Measurements from ENCODE around the gene RALGAPA1. TPM values are rescaled to one million over a fixed set of nuclear protein-coding genes. Genes with fewer than 3 reads are reported as not detected.

RALGAPA1 gene
- polyA plus RNA-seq, 1 of the 3 experiments (the other 2 are of a cell fraction), result 3.6 TPM

- TF ChIP-seq REST (IDR thresholded peaks at IDR 0.05; ENCODE audit: low read depth, low read length) (no peak), RCOR1 (IDR thresholded peaks at IDR 0.05; ENCODE audit: low read length) (no peak), NRF1 (IDR thresholded peaks at IDR 0.05; ENCODE audit: low read depth, low read length) (no peak)
Observed at GRCh38 chr14:35525695-35526094, 283.4 kb downstream of the RALGAPA1 start (continued).

- Histone ChIP-seq H3K9ac (no peak overlapping the region), H3K9me3 (no peaks in the 10 kb centered on the region), H3K4me3 (ENCODE audit: low read depth in 2 of 2, low read length in 1 of 2) (no peak overlapping the region), H4K20me1 (ENCODE audit: insufficient read depth) (no peaks in the 10 kb centered on the region), H3K36me3 (replicated peaks in 1 of 2; ENCODE audit: control insufficient read depth in 1 of 2, insufficient read depth in 2 of 2, low read length in 1 of 2) (no peaks in the 10 kb centered on the region), H2AFZ (ENCODE audit: low read depth) (no peak overlapping the region), H3F3A (replicated peaks; ENCODE audit: insufficient read depth) (no peaks in the 10 kb centered on the region), H3K79me2 (ENCODE audit: insufficient read depth) (no peaks in the 10 kb centered on the region), H3K27ac (ENCODE audit: low read depth in 2 of 2, low read length in 1 of 2) (no peak overlapping the region), H3K27me3 (ENCODE audit: insufficient read depth) (no peaks in the 10 kb centered on the region), H3K4me1 (ENCODE audit: control insufficient read depth in 1 of 2, insufficient read depth in 2 of 2, low read depth in 1 of 2, low read length in 1 of 2) (peaks cover 0 to 6% of the 10 kb centered on the region in 2 experiments; a peak in 2 of 4 replicates), H3K4me2 (no peak overlapping the region), H3K9me2 (no peaks in the 10 kb centered on the region)
- TF ChIP-seq CHD2 (IDR thresholded peaks at IDR 0.05; ENCODE audit: low read length, partially characterized antibody) (no peak), FOXM1 (IDR thresholded peaks at IDR 0.05; ENCODE audit: low read depth) (no peak), USF1 (IDR thresholded peaks at IDR 0.05; ENCODE audit: borderline replicate concordance, low read depth) (no peak), FOXJ3 (CRISPR knock-in tag; IDR thresholded peaks at IDR 0.05) (no peak), IRF3 (IDR thresholded peaks at IDR 0.05; ENCODE audit: low read depth, low read length) (no peak), ZBTB33 (IDR thresholded peaks at IDR 0.05; ENCODE audit: borderline replicate concordance, low read depth) (no peak), TAF1 (IDR thresholded peaks at IDR 0.05; ENCODE audit: borderline replicate concordance, low read depth, low read length) (no peak), EZH2phosphoT487 (IDR thresholded peaks at IDR 0.05; ENCODE audit: borderline replicate concordance, low read depth) (no peak), MEF2A (IDR thresholded peaks at IDR 0.05; ENCODE audit: borderline replicate concordance, low read depth) (no peak), RAD21 (IDR thresholded peaks at IDR 0.05; ENCODE audit: low read length) (no peak), GATA2 (CRISPR knock-in tag; IDR thresholded peaks at IDR 0.05) (no peak)
- no peak for DNase-seq
- CTCF ChIA-PET, result interaction anchor here (0.6 to 0.9 kb wide), 2 partner anchors 13 to 80 kb away, joined by 3 read pairs; partner anchors contain the start of gene INSM2
- POLR2A ChIA-PET, result no interaction called here
- WGBS (ENCODE audit: low lambda C conversion rate), result 61% methylated on average over 2 of the region's 2 CpGs
Observed at GRCh38 chr14:35519986-35520385, 289.1 kb downstream of the RALGAPA1 start.
